GM21723 (cell line): ENCODE data around the gene SEMA5A.

Experiments used
- ATAC-seq: cut with Tn5 transposase; IDR thresholded peaks from one replicate; pipeline ENCODE4 v1.9.1; 2021; ENCODE audit warnings: mild to moderate bottlenecking, moderate library complexity; ENCODE audit not compliant: unreplicated experiment

Gene SEMA5A

GRCh38 chr5:9284781-9285307, 261.0 kb downstream of the SEMA5A start:
- no peak for ATAC-seq

GRCh38 chr5:9284272-9284671, 261.6 kb downstream of the SEMA5A start:
- ATAC-seq = no peak

DNA sequence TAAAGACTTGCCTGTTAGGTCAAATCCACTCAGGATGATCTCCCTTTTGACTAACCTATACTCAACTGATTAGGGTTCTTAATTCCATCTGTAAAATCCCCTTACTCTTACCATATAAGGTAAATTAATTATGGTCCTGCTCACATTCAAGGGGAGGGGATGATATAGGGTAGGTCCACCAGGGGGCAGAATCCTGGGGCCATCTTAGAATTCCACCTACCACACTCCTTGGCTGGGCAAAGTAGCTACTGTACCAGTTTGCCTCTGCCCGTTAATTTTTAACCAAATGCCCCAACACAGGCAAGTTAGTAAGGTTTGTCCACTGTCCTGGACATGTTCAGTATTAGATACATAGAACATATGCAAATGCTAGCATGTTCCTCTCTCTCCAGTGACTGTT, 262.4 kb downstream of the SEMA5A start:
- ATAC-seq = no peak

GRCh38 chr5:9283021-9283420, 262.9 kb downstream of the SEMA5A start:
- ATAC-seq = no peak

GRCh38 chr5:9282211-9282610, 263.7 kb downstream of the SEMA5A start:
- no peak for ATAC-seq

GRCh38 chr5:9279774-9280173, 266.1 kb downstream of the SEMA5A start:
- no peak for ATAC-seq

DNA sequence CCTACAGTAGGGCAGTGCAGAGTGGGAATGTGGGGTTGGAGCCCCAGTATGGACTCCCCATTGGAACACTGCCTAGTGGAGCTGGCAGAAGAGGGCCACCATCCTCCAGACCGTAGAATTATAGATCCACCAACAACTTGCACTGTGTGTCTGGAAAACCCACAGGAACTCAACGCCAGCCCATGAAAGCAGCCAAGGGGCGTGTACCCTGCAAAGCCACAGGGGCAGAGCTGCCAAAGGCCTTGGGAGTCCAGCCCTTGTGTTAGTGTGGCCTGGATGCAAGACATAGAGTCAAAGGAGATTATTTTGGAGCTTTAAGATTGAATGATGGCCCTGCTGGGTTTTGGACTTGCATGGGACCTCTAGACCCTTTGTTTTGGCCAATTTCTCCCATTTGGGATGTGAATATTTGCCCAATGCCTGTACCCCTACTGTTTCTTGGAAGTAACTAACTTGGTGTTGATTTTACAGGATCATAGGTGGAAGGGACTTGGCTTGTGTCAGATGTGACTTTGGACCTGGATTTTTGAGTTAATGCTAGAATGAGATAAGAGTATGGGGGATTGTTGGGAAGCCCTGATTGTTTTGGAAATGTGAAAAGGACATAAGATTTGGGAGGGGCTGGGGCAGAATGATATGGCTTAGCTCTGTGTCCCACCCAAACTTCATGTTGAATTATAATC, 266.8 kb downstream of the SEMA5A start:
- no peak for ATAC-seq

DNA sequence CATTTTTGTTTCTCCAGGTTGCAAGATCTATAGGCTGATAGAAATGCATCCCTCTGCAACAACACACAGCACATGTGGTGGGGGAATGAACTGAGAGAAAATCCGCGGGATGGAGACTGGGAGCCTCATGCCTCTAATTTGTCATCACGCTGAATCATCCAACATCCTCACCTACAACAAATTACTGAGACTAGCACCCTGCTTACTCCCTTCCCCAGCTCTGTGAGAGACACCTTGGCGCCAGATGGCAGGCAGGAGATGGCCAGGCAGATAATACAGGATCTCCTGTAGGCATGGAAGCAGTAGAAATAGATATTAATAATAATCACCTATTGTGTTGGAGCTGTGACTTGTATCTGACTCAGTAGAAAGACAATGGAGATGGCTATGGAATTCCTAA, 276.9 kb downstream of the SEMA5A start:
- ATAC-seq = no peak

GRCh38 chr5:9268226-9268625, 277.6 kb downstream of the SEMA5A start:
- ATAC-seq = no peak

DNA sequence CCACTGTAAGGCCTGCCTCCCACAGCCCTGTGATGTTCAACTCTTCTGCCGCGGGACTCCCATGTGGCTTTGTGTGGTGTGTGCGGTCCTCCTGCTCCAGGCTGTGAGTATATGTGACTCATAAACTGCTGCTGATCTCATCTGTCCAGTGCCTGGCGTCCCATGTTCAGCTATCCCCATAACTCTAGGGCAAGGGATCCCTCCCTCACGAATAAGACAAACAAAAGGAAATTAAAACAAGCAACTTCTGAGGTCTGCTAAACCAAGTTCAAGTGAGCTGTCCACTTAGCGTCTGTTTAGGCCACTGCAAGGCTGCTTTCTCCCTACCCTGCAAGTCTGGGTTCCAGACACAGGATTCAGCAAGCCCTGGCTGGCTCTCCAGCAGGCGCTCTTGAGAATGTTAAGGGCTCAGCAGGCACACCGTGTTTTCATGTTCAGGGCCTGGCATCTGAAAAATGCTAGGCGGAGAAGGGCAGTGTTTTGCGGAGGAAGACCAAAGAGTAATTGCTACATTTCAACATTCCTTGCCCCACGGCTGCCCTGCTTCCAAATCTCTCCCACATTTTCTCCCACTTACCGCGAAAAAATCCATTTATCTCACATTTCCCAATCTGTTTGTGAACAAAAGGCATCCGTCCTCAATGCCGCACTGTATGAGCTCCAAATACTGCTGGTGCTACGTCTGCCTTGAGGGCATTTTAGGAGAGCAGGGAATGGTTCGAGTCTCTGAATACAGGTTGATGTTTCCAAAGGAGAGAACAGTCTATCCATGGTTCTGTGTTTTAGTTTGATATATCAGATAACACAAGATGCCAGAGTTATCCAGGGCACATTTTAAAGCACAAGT, 280.2 kb downstream of the SEMA5A start:
- no peak for ATAC-seq

GRCh38 chr5:9264301-9264700, 281.6 kb downstream of the SEMA5A start:
- no peak for ATAC-seq

GRCh38 chr5:9263656-9264055, 282.2 kb downstream of the SEMA5A start:
- ATAC-seq = no peak

DNA sequence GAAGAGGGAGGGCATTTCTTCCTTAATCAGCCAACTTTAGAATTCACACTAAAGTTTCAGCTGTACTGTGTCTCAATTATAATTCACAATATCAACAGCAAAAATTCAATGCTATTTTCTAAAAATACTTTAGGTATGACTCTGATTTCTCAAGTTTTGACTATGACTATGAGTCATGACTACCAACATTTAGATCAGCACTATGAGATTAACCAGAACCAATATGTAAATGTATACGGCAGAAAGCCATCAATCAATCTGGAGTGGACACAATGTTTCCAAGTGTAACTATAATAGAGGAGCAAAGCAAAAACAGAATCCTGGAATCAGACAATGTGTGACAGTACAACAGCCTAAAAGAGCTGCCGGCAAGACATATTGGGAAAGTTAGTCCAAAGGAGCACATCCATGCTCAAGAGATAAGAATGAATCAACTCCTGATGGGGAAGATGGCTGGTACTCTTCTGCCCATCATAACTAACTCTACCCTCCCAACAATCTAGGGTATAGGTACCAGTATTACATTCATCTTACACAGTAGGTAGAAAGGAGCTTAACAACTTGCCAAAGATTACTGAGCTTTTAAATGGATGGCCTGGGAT, 294.4 kb downstream of the SEMA5A start:
- no peak for ATAC-seq

DNA sequence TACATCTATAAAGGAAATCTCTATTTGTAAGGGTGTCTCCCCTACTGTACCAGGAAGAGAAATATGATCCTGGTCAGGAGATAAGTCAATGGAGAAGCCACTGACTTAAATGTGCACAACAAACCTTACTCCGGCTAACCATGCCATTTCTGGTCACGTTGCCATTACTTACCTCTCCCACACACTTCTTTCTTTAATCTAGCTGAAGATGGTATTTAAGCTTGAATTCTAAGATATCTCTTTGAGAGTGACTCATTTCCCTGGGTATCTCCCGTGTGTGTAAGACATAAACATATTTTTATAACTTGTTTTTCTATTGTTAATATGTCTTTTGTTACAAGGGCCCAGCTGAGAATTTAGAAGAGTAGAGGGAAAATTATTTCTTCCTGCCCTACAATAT, 296.6 kb downstream of the SEMA5A start:
- no peak for ATAC-seq

- no peak for ATAC-seq
Measured at GRCh38 chr5:9245071-9245470, 300.8 kb downstream of the SEMA5A start.

- ATAC-seq = no peak
Measured at GRCh38 chr5:9244417-9244816, 301.5 kb downstream of the SEMA5A start.

GRCh38 chr5:9241479-9242305, 304.2 kb downstream of the SEMA5A start:
- no peak for ATAC-seq

DNA sequence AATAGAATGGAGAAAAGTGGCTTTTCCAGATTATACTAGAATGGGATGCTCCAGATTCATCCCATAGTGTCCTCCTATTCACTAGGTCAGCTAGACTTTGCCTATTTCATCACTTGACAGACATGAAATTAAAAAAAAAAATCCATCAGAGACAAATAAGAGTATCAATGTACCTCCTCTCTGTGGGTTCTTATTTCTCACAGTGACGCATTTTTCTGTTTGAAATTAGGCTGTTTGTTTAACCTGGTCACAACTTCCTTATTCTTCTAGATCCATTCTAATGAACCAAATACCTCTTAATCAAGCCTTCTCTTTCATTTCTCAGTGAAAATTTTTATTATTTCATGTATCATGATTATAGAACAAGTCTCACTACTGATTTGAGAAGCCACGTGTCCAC, 305.4 kb downstream of the SEMA5A start:
- no peak for ATAC-seq

GRCh38 chr5:9239626-9240025, 306.2 kb downstream of the SEMA5A start:
- ATAC-seq = no peak

GRCh38 chr5:9239071-9239470, 306.8 kb downstream of the SEMA5A start:
- ATAC-seq = no peak

DNA sequence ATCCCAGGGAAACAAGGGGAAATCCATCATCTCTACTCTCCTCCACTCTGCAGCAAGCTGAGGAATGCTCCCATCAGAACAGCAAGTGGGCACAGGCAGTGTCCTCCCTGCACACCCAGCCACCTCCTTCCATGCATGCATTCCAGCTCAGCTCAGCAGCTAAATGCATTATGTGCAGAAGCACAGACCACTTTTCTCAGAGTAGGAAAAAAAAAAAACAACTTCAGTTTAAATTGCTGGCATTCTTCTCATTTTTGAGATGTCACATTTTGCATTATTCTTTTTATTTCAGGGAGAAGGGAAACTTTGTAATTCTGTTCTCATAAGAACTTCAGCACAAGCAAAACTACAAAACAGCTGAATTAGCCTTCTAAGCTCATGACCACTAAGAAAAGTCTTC, 312.2 kb downstream of the SEMA5A start:
- ATAC-seq = no peak
